GM12865 (cell line): ENCODE measurements around the gene SLC34A1.

Experiments used
- DNase-seq: peaks from one replicate; pipeline ENCODE4 v3.0.0; 2010; ENCODE audit warnings: low read depth
- H3K4me3 ChIP-seq: 2 replicates; pipeline ENCODE4 v1.5.1; 2011; ENCODE audit warnings: mild to moderate bottlenecking, low read depth, low read length, control low read depth
- TF ChIP-seq, protein P1 (sequence below): IDR thresholded peaks from 2 replicates; pipeline ENCODE4 v1.5.1; 2011; ENCODE audit warnings: low read length, control low read depth, low read depth, inconsistent platforms; ENCODE audit not compliant: insufficient read depth; ENCODE audit errors: missing control alignments

The SLC34A1 gene

DNA sequence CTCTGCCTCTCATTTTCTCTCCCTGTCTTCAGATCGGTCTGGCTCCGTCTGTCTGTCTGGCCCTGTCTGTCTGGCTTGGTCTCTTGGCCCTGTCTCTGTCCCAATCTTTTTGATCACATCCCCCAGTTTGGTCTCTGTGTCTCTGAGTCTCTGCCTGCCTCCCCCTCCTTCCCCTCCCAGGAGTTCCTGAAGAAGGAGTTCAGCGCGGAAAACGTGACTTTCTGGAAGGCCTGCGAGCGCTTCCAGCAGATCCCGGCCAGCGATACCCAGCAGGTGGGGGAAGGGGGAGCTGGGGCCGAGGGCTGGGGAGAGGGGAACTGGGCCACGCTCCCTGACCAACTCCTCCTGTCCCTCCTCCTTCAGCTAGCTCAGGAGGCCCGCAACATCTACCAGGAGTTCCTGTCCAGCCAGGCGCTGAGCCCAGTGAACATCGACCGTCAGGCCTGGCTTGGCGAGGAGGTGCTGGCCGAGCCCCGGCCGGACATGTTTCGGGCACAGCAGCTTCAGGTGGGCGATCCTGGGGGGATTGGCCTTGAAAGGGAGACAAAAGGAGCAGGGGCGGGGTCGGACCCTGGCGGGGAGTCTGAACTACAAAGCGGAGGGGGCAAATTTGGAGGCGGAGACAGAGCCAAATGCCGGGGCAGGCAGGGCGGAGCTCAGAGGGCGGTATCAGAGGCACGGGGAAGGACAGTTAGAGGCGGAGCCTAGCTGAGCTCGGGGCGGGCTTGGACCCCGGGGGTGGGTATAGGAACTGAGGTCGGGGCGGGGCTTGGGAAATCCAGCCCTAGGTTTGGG lies 17.5 kb upstream of the SLC34A1 start:
- TF ChIP-seq, protein P1, sequence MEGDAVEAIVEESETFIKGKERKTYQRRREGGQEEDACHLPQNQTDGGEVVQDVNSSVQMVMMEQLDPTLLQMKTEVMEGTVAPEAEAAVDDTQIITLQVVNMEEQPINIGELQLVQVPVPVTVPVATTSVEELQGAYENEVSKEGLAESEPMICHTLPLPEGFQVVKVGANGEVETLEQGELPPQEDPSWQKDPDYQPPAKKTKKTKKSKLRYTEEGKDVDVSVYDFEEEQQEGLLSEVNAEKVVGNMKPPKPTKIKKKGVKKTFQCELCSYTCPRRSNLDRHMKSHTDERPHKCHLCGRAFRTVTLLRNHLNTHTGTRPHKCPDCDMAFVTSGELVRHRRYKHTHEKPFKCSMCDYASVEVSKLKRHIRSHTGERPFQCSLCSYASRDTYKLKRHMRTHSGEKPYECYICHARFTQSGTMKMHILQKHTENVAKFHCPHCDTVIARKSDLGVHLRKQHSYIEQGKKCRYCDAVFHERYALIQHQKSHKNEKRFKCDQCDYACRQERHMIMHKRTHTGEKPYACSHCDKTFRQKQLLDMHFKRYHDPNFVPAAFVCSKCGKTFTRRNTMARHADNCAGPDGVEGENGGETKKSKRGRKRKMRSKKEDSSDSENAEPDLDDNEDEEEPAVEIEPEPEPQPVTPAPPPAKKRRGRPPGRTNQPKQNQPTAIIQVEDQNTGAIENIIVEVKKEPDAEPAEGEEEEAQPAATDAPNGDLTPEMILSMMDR = no peak
- H3K4me3 ChIP-seq = no peak overlapping the region
- DNase-seq = no peak

DNA sequence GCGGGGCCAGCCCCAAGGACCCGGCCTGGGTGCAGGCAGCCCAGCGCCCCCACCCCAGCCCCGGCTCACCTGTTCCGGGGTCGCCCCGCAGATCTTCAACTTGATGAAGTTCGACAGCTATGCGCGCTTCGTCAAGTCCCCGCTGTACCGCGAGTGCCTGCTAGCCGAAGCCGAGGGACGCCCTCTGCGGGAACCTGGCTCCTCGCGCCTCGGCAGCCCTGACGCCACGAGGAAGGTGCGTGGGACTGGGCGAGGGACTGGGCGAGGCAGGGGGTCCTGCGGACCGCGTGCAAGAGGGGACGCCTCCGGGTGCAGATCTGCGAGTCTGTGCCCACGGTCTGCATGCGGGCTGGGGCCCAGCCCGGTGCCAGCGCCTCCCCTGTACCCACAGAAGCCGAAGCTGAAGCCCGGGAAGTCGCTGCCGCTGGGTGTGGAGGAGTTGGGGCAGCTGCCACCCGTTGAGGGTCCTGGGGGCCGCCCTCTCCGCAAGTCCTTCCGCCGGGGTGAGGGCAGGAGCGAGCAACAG lies 16.8 kb upstream of the SLC34A1 start:
- TF ChIP-seq, protein P1 = no peak
- DNase-seq = no peak
- no peak overlapping the region for H3K4me3 ChIP-seq

DNA sequence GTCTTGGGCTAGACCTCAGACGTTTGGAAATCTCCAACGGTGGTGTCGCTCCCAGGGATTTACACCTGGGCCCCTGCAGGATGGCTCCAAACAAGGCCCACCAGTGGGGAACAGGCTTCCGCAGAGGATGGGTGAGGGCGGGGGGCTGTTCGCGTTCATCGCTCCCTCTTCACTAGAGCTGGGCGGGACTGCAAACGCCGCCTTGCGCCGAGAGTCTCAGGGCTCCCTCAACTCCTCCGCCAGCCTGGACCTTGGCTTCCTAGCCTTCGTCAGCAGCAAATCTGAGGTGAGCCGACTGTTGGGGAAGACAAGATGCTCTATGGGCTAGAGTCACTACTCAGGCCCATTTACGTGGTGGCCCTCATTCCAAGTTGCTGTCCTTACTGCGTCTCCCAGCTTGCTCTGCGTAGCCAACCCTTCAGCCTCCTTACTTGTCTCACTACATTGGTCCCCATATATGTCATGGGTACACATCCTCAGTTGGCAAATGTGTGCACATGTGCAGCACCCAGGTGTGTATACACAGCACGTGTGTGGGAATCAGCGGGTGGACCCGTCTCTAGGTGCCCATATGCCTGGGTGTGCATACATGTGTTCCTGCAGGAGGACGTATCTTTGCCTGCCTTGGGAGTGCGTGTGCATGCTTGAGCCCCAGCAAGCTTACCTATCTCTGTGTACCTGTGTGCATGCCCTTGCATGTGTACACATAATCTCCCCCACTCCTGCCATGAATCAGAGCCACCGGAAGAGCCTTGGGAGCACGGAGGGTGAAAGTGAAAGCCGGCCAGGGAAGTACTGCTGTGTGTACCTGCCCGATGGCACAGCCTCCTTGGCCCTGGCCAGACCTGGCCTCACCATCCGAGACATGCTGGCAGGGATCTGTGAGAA lies 16.0 kb upstream of the SLC34A1 start:
- no peak overlapping the region for H3K4me3 ChIP-seq
- TF ChIP-seq, protein P1 = no peak

DNA sequence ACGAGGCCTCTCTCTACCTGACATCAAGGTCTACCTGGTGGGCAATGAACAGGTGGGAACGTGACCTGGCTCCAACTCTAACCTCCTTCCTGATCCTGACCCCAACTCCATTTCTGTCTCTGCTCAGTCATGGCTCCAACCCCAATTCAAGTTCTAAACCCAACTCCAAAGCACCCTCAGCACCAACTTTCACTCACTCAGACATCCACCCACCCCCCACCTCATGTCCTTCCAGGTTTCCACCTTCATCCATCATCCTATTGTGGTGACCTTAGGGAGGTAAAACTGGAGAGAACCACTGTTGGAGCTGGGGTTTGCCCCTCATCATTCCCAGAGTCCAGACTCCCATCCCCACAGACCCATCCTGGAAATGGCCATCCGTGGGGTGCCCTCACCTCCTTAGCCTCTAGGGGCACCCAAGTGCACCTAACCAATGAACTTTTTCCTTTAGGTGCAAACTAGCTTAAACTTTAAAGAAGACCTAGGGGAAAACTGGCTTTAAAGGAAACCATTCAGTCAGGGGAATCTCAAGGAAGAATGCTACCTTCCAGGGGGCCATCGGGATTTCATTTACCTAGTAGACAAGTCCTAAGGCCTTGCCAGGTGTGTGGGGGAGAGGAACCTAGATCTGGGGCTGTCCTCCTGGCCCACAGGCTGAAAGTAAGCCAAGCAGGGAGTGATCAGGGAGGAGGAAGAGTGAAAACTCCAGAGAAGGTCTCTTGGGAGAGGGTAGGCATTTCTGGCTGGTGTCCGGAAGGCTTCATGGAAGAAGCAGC lies 15.2 kb upstream of the SLC34A1 start:
- peak; percentile 46 for DNase-seq
- TF ChIP-seq, protein P1 = peak; percentile 76
- H3K4me3 ChIP-seq = no peak overlapping the region

More for the DNA sequence above, 16.0 kb upstream of the SLC34A1 start:
- DNase-seq = peak; percentile 51

DNA sequence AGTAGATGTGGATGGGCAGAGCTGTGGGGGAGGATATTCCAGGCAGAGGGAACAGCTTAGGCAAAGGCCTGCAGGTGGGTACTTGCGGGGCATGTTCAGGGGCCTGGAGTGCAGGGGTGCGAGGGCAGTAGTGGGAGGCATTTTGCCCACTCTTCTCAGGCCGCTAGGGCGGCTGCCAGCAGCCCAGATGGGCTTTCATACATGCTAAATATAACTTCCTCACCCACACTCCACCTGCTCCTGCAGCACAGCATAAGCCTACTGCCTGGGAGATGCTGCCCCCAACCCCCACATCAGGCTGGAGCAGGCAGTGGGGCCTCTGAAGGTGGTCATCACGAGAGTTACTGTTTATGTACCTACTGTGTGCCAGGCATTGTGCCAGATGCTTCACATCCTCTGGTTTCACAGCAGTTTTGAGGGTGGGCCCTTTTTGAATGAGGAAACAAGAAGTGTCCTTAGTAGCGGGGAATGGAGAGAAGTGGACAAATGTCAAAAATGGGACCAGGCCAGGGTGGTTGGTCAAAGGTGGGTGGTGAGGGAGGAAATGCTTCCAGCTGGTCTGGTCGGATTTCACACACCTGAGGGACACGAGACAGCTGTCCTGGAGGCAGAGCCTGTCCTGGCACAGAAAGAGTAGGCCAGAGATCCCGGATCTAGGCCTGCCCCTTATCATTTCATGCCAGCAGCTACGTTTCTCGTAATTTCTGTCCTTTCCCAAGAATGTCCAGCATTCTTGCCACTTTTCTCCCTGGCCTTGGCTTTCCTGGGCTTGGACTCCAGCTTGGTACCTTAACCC lies 14.4 kb upstream of the SLC34A1 start:
- TF ChIP-seq, protein P1 = no peak
- no peak for DNase-seq
- H3K4me3 ChIP-seq = no peak overlapping the region
